HepG2 (cell line): Measurements from ENCODE around the gene IGSF8. TPM values are rescaled to one million over a fixed set of nuclear protein-coding genes. Genes with fewer than 3 reads are reported as not detected.

Experiments
- ATAC-seq: fragments of 200-7000 bp; cut with Tn5 transposase; 3 replicates; pipeline ENCODE4 v1.9.1; 2020; ENCODE audit warnings: mild to moderate bottlenecking, moderate library complexity
- BruUV-seq: library from RNA; stranded (reverse); fragments of 400-500 nt; replicated peaks from 2 replicates; lab custom pipeline; 2021; lab: Mats Ljungman, UMichigan
- CTCF ChIA-PET: fragments of 300-600 bp; formaldehyde crosslinking; extraction: SDS; loops from one replicate; lab custom pipeline; 2021; ENCODE audit warnings: low total read pairs, inconsistent platforms, low intra/inter-chr PET ratio; lab: Yijun Ruan, JAX
- POLR2A ChIA-PET: fragments of 350-600 bp; sonication (Branson Sonifier 250); formaldehyde crosslinking; loops from one replicate; lab custom pipeline; 2020; ENCODE audit warnings: antibody characterized with exemption, inconsistent platforms; lab: Yijun Ruan, JAX
- DNase-seq: peaks from one replicate; pipeline ENCODE4 v3.0.0-alpha.2; 2015; ENCODE audit warnings: low spot score
- FAIRE-seq: peaks from 3 replicates; lab custom pipeline; 2011; peaks lifted over from hg19 to GRCh38; lab: Jason Lieb, UNC
- H2AFZ ChIP-seq: one replicate; pipeline ENCODE4 v1.6.1; 2011; ENCODE audit warnings: low read length, inconsistent platforms
- H3K27ac ChIP-seq: fragments of 300-600 bp; 3 replicates; pipeline ENCODE4 v1.8.0; 2011; ENCODE audit warnings: mixed run types, mild to moderate bottlenecking, mixed read lengths, low read length, inconsistent platforms; ENCODE audit not compliant: insufficient read depth; ENCODE audit errors: extremely low read length
- H3K27me3 ChIP-seq, 2 experiments: fragments of 200-600 bp in 1 of 2; 2 replicates in 1 of 2; 3 replicates in 1 of 2; pipeline versions ENCODE4 v1.6.0 to v1.8.0; 2011; ENCODE audit warnings: low read length in 2 of 2, mild to moderate bottlenecking in 2 of 2, moderate library complexity in 2 of 2, inconsistent platforms in 1 of 2; ENCODE audit not compliant: insufficient read depth in 2 of 2, control insufficient read depth in 1 of 2
- H3K36me3 ChIP-seq, 2 experiments: fragments of 200-600 bp in 1 of 2; replicated peaks in 1 of 2; 2 replicates in 1 of 2; 3 replicates in 1 of 2; pipeline versions ENCODE4 v1.5.1 to v1.8.0; 2011; ENCODE audit warnings: low read length in 2 of 2, inconsistent platforms in 1 of 2; ENCODE audit not compliant: insufficient read depth in 2 of 2, control insufficient read depth in 1 of 2
- H3K4me1 ChIP-seq: 2 replicates; pipeline ENCODE4 v1.5.1; 2012; ENCODE audit warnings: low read length, inconsistent platforms; ENCODE audit not compliant: insufficient read depth
- H3K4me2 ChIP-seq: 2 replicates; pipeline ENCODE4 v1.6.0; 2011; ENCODE audit warnings: low read depth, low read length, inconsistent platforms
- H3K4me3 ChIP-seq, 3 experiments: fragments of 200-600 bp in 1 of 3; sonication (generic), shearing (Covaris generic) in 1 of 3; replicated peaks in 1 of 3; 2 replicates each; pipeline ENCODE4 v1.5.1; 2011 to 2016; ENCODE audit warnings: low read length in 3 of 3, inconsistent platforms in 2 of 3, low read depth in 2 of 3, mild to moderate bottlenecking in 2 of 3, control low read depth in 1 of 3, mixed read lengths in 1 of 3; ENCODE audit not compliant: insufficient read depth in 1 of 3
- H3K79me2 ChIP-seq: one replicate; pipeline ENCODE4 v1.6.1; 2011; ENCODE audit warnings: low read length, inconsistent platforms; ENCODE audit not compliant: insufficient read depth
- H3K9ac ChIP-seq: 2 replicates; pipeline ENCODE4 v1.6.0; 2011; ENCODE audit warnings: mild to moderate bottlenecking, low read depth, low read length, inconsistent platforms; ENCODE audit not compliant: insufficient read depth
- H3K9me3 ChIP-seq: 2 replicates; pipeline ENCODE4 v1.5.1; 2012; ENCODE audit warnings: mild to moderate bottlenecking, low read length
- H4K20me1 ChIP-seq: 2 replicates; pipeline ENCODE4 v1.6.0; 2011; ENCODE audit warnings: inconsistent platforms, mild to moderate bottlenecking, low read length, moderate library complexity; ENCODE audit not compliant: insufficient read depth
- CREM ChIP-seq, 2 experiments: sonication (generic) in 1 of 2; formaldehyde crosslinking in 1 of 2; IDR thresholded peaks; 2 replicates each; pipeline versions ENCODE4 v1.4.0 to v1.6.1; 2016 to 2020; ENCODE audit warnings: antibody characterized with exemption in 1 of 2, mild to moderate bottlenecking in 1 of 2, missing genetic modification reagents in 1 of 2
- FOXO4 ChIP-seq: sonication (generic); formaldehyde crosslinking; conservative IDR thresholded peaks from 2 replicates; pipeline ENCODE4 v1.8.1; 2023; ENCODE audit warnings: missing genetic modification reagents
- HIC2 ChIP-seq: sonication (generic); formaldehyde crosslinking; IDR thresholded peaks from 2 replicates; pipeline ENCODE4 v1.9.0; 2022; ENCODE audit warnings: low read depth, missing genetic modification reagents
- PHF20 ChIP-seq: sonication (generic); formaldehyde crosslinking; IDR thresholded peaks from 2 replicates; pipeline ENCODE4 v1.5.0; 2020; ENCODE audit warnings: mild to moderate bottlenecking, missing genetic modification reagents
- PRDM15 ChIP-seq: sonication (generic); formaldehyde crosslinking; IDR thresholded peaks from 2 replicates; pipeline ENCODE4 v1.4.0; 2020; ENCODE audit warnings: missing genetic modification reagents
- TFAP4 ChIP-seq: sonication (generic); IDR thresholded peaks from 2 replicates; pipeline ENCODE4 v1.6.1; 2016; ENCODE audit warnings: low read depth, borderline replicate concordance
- ZNF326 ChIP-seq: sonication (generic); formaldehyde crosslinking; IDR thresholded peaks from 2 replicates; pipeline ENCODE4 v1.4.0; 2020; ENCODE audit warnings: missing genetic modification reagents, borderline replicate concordance
- ZNF724P ChIP-seq: sonication (generic); formaldehyde crosslinking; IDR thresholded peaks from 2 replicates; pipeline ENCODE4 v1.8.0; 2022; ENCODE audit warnings: missing genetic modification reagents, borderline replicate concordance
- WGBS: methylation state at CpG from one replicate; pipeline ENCODE4 v1.1.6; 2017; ENCODE audit warnings: low lambda C conversion rate; 5-methylcytosine and 5-hydroxymethylcytosine counted together
- in situ Hi-C: cut with HindIII; loops from 2 replicates; pipeline ENCODE4 v1.10.0; 2017; ENCODE audit warnings: low pct_unique_long_range_greater_than_20kb; ENCODE audit not compliant: extremely low pct_ligation_motif_present
- intact Hi-C: fragments of 100-400 bp; cut with micrococcal nuclease; formaldehyde crosslinking; loops from one replicate; pipeline ENCODE4 v1.10.0; 2022; ENCODE audit not compliant: unreplicated experiment
- polyA plus RNA-seq, 8 experiments: library from polyadenylated mRNA; depleted of rRNA in 3 of 8; stranded (reverse) in 7 of 8; unstranded in 1 of 8; fragments of >200 nt; fragmentation: Illumina TruSeq in 4 of 8; extraction: Trizol in 4 of 8; gene quantifications; 2 replicates each; pipeline versions ENCODE4 v1.2.1 to v1.2.3, GENCODE V29; 2011 to 2016; ENCODE audit warnings: low read depth in 4 of 8, missing spikeins in 1 of 8, mixed read lengths in 1 of 8; ENCODE audit not compliant: insufficient read depth in 1 of 8
- total RNA-seq, 5 experiments: library from RNA; depleted of rRNA; stranded (reverse); fragments of >200 nt; fragmentation: Illumina TruSeq; extraction: Trizol; gene quantifications; 2 replicates each; pipeline ENCODE4 v1.2.3, GENCODE V29; 2016; ENCODE audit warnings: low read depth in 1 of 5

IGSF8 gene
- total and polyA plus RNA-seq, 2 of the 13 experiments (the other 11 are each of a cell fraction or from before 2014, with no cell fraction given): 24.0 to 41.0 TPM

- TF ChIP-seq PHF20 (CRISPR knock-in tag) (no peak), TFAP4 (peak; percentile 47; the same call in 1 of the 2 replicates), PRDM15 (CRISPR knock-in tag) (peak; percentile 87), HIC2 (CRISPR knock-in tag) (0 out of 2 replicates have a peak, but pooled peaks have one; percentile 43), ZNF724P (CRISPR knock-in tag) (no peak)
These were observed 4.7 kb downstream of the IGSF8 start (continued) for GRCh38 chr1:160093624-160094290.

- Histone ChIP-seq H3K4me2 (no peak overlapping the region), H3K9ac (no peak overlapping the region), H3K4me1 (peaks cover 43% of the 10 kb centered on the region), H3K27ac (no peak overlapping the region), H3K4me3 (no peak overlapping the region), H3K27me3 (no peaks in the 10 kb centered on the region), H4K20me1 (no peaks in the 10 kb centered on the region), H3K79me2 (peaks cover 17% of the 10 kb centered on the region), H3K9me3 (no peaks in the 10 kb centered on the region), H2AFZ (no peak overlapping the region), H3K36me3 (peaks cover 10 to 13% of the 10 kb centered on the region in 2 experiments; a peak in 4 of 5 replicates)
- FAIRE-seq (no peak), ATAC-seq (no peak), DNase-seq (no peak)
- CTCF ChIA-PET: no interaction called here
- in situ Hi-C loops: no loop called here
- intact Hi-C loops: no loop called here
- BruUV-seq: no TSS peak
- 100% methylated on average over 5 of the region's 9 CpGs for WGBS
- POLR2A ChIA-PET: no interaction called here
- no peak for TF ChIP-seq CREM (IDR thresholded peaks at IDR 0.05)
- no peak for TF ChIP-seq CREM (CRISPR knock-in tag; IDR thresholded peaks at IDR 0.05)
- TF ChIP-seq ZNF326: no peak
- TF ChIP-seq FOXO4 (CRISPR knock-in tag): no peak
These were observed 5.4 kb downstream of the IGSF8 start for GRCh38 chr1:160093069-160093395.
